ENCODE results near the gene SENP5. TPM values are rescaled to one million over a fixed set of nuclear protein-coding genes. Genes with fewer than 3 reads are reported as not detected.

Gene SENP5
- polyA plus RNA-seq, 3 donors: 20.4 to 32.4 (median 22.5) TPM

- DNase-seq (ENCODE audit: extremely low read depth in 1 of 11, low read depth in 9 of 11, low spot score in 4 of 11): no peak
These were observed 115.5 kb downstream of the SENP5 start for GRCh38 chr3:196983186-196983585.

Other genes starting within 250 kb of the SENP5 start
- 1 to 10 TPM; 3.0 to 4.5 (median 3.2) TPM for gene NRROS, start 228.2 kb upstream of the SENP5 start, polyA plus RNA-seq (ENCODE audit: insufficient read length in 3 of 3)
- gene CEP19, start 155.7 kb upstream of the SENP5 start, polyA plus RNA-seq (ENCODE audit: insufficient read length in 3 of 3): 1 to 10 TPM; 4.4 to 5.7 (median 4.7) TPM
- 10 to 100 TPM; 26.9 to 31.7 (median 28.6) TPM for gene PIGX, start 155.5 kb upstream of the SENP5 start, polyA plus RNA-seq (ENCODE audit: insufficient read length in 3 of 3)
- gene PAK2, start 128.1 kb upstream of the SENP5 start, polyA plus RNA-seq (ENCODE audit: insufficient read length in 3 of 3): 10 to 100 TPM; 60.8 to 88.7 (median 82.6) TPM
- 100 to 1,000 TPM in 1 of 3 donors, 10 to 100 TPM in 2; 95.3 to 117 (median 95.7) TPM for gene NCBP2, start 74.6 kb downstream of the SENP5 start, polyA plus RNA-seq (ENCODE audit: insufficient read length in 3 of 3)
- 1 to 10 TPM in 2 of 3 donors, under 1 TPM in 1; 0.96 to 2.9 (median 1.0) TPM for gene PIGZ, start 100.9 kb downstream of the SENP5 start, polyA plus RNA-seq (ENCODE audit: insufficient read length in 3 of 3)
- 1 to 10 TPM; 2.7 to 4.5 (median 3.2) TPM for gene MELTF, start 161.9 kb downstream of the SENP5 start, polyA plus RNA-seq (ENCODE audit: insufficient read length in 3 of 3)